HEK293 (cell line): Measurements from ENCODE around the gene HOXC10.

ENCODE experiments used
- CTCF ChIP-seq: fragments of 450-650 bp; formaldehyde crosslinking; IDR thresholded peaks from 2 replicates; pipeline ENCODE4 v1.5.1; 2016; ENCODE audit warnings: missing biosample characterization, missing genetic modification characterization
- KLF1 ChIP-seq: fragments of 450-650 bp; formaldehyde crosslinking; IDR thresholded peaks from 2 replicates; pipeline ENCODE4 v1.5.1; 2016; ENCODE audit warnings: missing biosample characterization, missing genetic modification characterization
- KLF10 ChIP-seq: fragments of 450-650 bp; IDR thresholded peaks from 2 replicates; pipeline ENCODE4 v1.5.1; 2018; ENCODE audit warnings: missing biosample characterization, mild to moderate bottlenecking, missing genetic modification characterization
- YY1 ChIP-seq: fragments of 450-650 bp; formaldehyde crosslinking; IDR thresholded peaks from 2 replicates; pipeline ENCODE4 v1.5.1; 2018; ENCODE audit warnings: missing biosample characterization, missing genetic modification characterization
- ZBTB11 ChIP-seq: fragments of 450-650 bp; formaldehyde crosslinking; conservative IDR thresholded peaks from 2 replicates; pipeline ENCODE4 v1.5.1; 2016; ENCODE audit warnings: low read depth, missing biosample characterization, missing genetic modification characterization
- ZFP37 ChIP-seq: fragments of 450-650 bp; formaldehyde crosslinking; IDR thresholded peaks from 2 replicates; pipeline ENCODE4 v1.5.1; 2016; ENCODE audit warnings: missing biosample characterization, missing genetic modification characterization
- ZNF10 ChIP-seq: fragments of 450-650 bp; formaldehyde crosslinking; IDR thresholded peaks from 2 replicates; pipeline ENCODE4 v1.5.1; 2017; ENCODE audit warnings: missing biosample characterization, missing genetic modification characterization
- ZNF114 ChIP-seq: fragments of 450-650 bp; formaldehyde crosslinking; IDR thresholded peaks from 2 replicates; pipeline ENCODE4 v1.5.0; 2017; ENCODE audit warnings: missing biosample characterization, missing genetic modification characterization
- ZNF488 ChIP-seq: fragments of 450-650 bp; formaldehyde crosslinking; IDR thresholded peaks from 2 replicates; pipeline ENCODE4 v1.5.1; 2016; ENCODE audit warnings: missing biosample characterization, missing genetic modification characterization
- ZNF830 ChIP-seq: fragments of 450-650 bp; IDR thresholded peaks from 2 replicates; pipeline ENCODE4 v1.5.0; 2018; ENCODE audit warnings: missing biosample characterization, missing genetic modification characterization, low read depth, mild to moderate bottlenecking, moderate library complexity
- TF ChIP-seq, protein P1 (sequence below): fragments of 450-650 bp; formaldehyde crosslinking; IDR thresholded peaks from 2 replicates; pipeline ENCODE4 v1.5.1; 2016; ENCODE audit warnings: missing biosample characterization, missing genetic modification characterization
- TF ChIP-seq, protein P2 (sequence below): fragments of 450-650 bp; formaldehyde crosslinking; IDR thresholded peaks from 2 replicates; pipeline ENCODE4 v1.5.1; 2016; ENCODE audit warnings: missing biosample characterization, missing genetic modification characterization

- TF ChIP-seq KLF10 (tag by site-specific recombination) (no peak), YY1 (no peak), CTCF (tag by site-specific recombination) (no peak), ZNF114 (tag by site-specific recombination) (no peak), ZNF830 (no peak), ZFP37 (tag by site-specific recombination) (no peak), ZBTB11 (tag by site-specific recombination) (no peak), KLF1 (tag by site-specific recombination) (no peak), ZNF10 (tag by site-specific recombination) (no peak), ZNF488 (tag by site-specific recombination) (no peak)
- TF ChIP-seq, protein P1, sequence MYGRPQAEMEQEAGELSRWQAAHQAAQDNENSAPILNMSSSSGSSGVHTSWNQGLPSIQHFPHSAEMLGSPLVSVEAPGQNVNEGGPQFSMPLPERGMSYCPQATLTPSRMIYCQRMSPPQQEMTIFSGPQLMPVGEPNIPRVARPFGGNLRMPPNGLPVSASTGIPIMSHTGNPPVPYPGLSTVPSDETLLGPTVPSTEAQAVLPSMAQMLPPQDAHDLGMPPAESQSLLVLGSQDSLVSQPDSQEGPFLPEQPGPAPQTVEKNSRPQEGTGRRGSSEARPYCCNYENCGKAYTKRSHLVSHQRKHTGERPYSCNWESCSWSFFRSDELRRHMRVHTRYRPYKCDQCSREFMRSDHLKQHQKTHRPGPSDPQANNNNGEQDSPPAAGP: no peak
- TF ChIP-seq, protein P2, sequence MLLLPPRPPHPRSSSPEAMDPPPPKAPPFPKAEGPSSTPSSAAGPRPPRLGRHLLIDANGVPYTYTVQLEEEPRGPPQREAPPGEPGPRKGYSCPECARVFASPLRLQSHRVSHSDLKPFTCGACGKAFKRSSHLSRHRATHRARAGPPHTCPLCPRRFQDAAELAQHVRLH (tag by site-specific recombination): no peak
Observed at GRCh38 chr12:53952335-53952694, 32.6 kb upstream of the HOXC10 start.
